ENCODE results near the gene SLC5A4. TPM values are rescaled to one million over a fixed set of nuclear protein-coding genes. Genes with fewer than 3 reads are reported as not detected.
"Not testable (repeated sequence)": the region's sequence is repeated elsewhere in the genome, so short reads cannot be mapped to it uniquely, and the experiment has no call there.

The SLC5A4 gene
- total RNA-seq (2021) (not detected in 2 replicates), Bru-seq, nascent RNA (percentile 5 among the genes with signal in this experiment), BruChase-seq, experiment 1, labeled RNA remaining after a 2-hour chase (percentile 7 among the genes with signal in this experiment), BruChase-seq, experiment 2, labeled RNA remaining after a 6-hour chase (percentile 5 among the genes with signal in this experiment)
- long read RNA-seq, result 0 reads

GRCh38 chr22:32255217-32255616 lies at the start of gene SLC5A4:
Gene SLC5A4, minus strand, starts transcription at chr22:32255347. Its CDS starts 18 bp downstream, at chr22:32255329.
- no peaks in the 10 kb centered on the region for H3K4me1 ChIP-seq (replicated peaks; ENCODE audit: insufficient read depth)
- H3K36me3 ChIP-seq (ENCODE audit: low read depth), result no peaks in the 10 kb centered on the region
- DNase-seq, result no peak
- no peaks in the 10 kb centered on the region for H3F3A ChIP-seq (ENCODE audit: insufficient read depth, low read depth)
- no peaks in the 10 kb centered on the region for H3K9me3 ChIP-seq (ENCODE audit: insufficient read depth, low read depth)
- no peak within 1 kb of the TSS for H3K4me3 ChIP-seq
- no peak within 1 kb of the TSS for H2AFZ ChIP-seq
- H3K27ac ChIP-seq, result no peak within 1 kb of the TSS
- peaks cover 74% of the 10 kb centered on the region for H3K27me3 ChIP-seq (ENCODE audit: insufficient read depth, low read depth)
- H4K20me1 ChIP-seq (ENCODE audit: insufficient read depth), result no peaks in the 10 kb centered on the region
- BruUV-seq (replicated peaks), result no TSS peak
- no peak for TF ChIP-seq EZH2 (IDR thresholded peaks at IDR 0.05; ENCODE audit: low read depth)
- TF ChIP-seq CTCF (conservative IDR thresholded peaks at IDR 0.05), result no peak
- H3K9me2 ChIP-seq (ENCODE audit: insufficient read depth), result no peaks in the 10 kb centered on the region
- intact Hi-C loops (cut with micrococcal nuclease; ENCODE audit: unreplicated experiment), result no loop called here
- no peak within 1 kb of the TSS for H3K4me2 ChIP-seq
- no peaks in the 10 kb centered on the region for H3K79me2 ChIP-seq (ENCODE audit: low read depth)
- POLR2A ChIA-PET (ENCODE audit: unreplicated experiment), result no interaction called here
- CTCF ChIA-PET, result no interaction called here

GRCh38 chr22:32293921-32294320 lies 38.8 kb upstream of the SLC5A4 start:
- H2AFZ ChIP-seq; H3K27ac ChIP-seq; H4K20me1 ChIP-seq (ENCODE audit: insufficient read depth); intact Hi-C loops (cut with micrococcal nuclease; ENCODE audit: unreplicated experiment); H3F3A ChIP-seq (ENCODE audit: insufficient read depth, low read depth); H3K9me2 ChIP-seq (ENCODE audit: insufficient read depth); H3K4me2 ChIP-seq; BruUV-seq (replicated peaks); H3K79me2 ChIP-seq (ENCODE audit: low read depth); H3K9me3 ChIP-seq (ENCODE audit: insufficient read depth, low read depth); POLR2A ChIA-PET (ENCODE audit: unreplicated experiment); CTCF ChIA-PET; H3K36me3 ChIP-seq (ENCODE audit: low read depth); H3K4me1 ChIP-seq (replicated peaks; ENCODE audit: insufficient read depth); DNase-seq; H3K4me3 ChIP-seq: not testable (repeated sequence)
- H3K27me3 ChIP-seq (ENCODE audit: insufficient read depth, low read depth), result peaks cover 23% of the 10 kb centered on the region

- H2AFZ ChIP-seq, result no peak overlapping the region
- no TSS peak for BruUV-seq (replicated peaks)
- no peak for DNase-seq
These were observed 31.2 kb upstream of the SLC5A4 start for GRCh38 chr22:32286290-32286840.

More at GRCh38 chr22:32286290-32286840, 31.2 kb upstream of the SLC5A4 start:
- Histone ChIP-seq H3K4me2 (no peak overlapping the region), H3K9me3 (ENCODE audit: insufficient read depth, low read depth) (no peaks in the 10 kb centered on the region), H3K9me2 (ENCODE audit: insufficient read depth) (no peaks in the 10 kb centered on the region), H3K27ac (no peak overlapping the region), H3K4me1 (replicated peaks; ENCODE audit: insufficient read depth) (no peaks in the 10 kb centered on the region), H3K4me3 (no peak overlapping the region), H3F3A (ENCODE audit: insufficient read depth, low read depth) (no peaks in the 10 kb centered on the region), H3K27me3 (ENCODE audit: insufficient read depth, low read depth) (peaks cover 72% of the 10 kb centered on the region), H4K20me1 (ENCODE audit: insufficient read depth) (no peaks in the 10 kb centered on the region), H3K36me3 (ENCODE audit: low read depth) (no peaks in the 10 kb centered on the region), H3K79me2 (ENCODE audit: low read depth) (no peaks in the 10 kb centered on the region)
- POLR2A ChIA-PET (ENCODE audit: unreplicated experiment), result no interaction called here
- TF ChIP-seq EZH2 (IDR thresholded peaks at IDR 0.05; ENCODE audit: low read depth), result no peak
- TF ChIP-seq CTCF (conservative IDR thresholded peaks at IDR 0.05), result no peak
- intact Hi-C loops (cut with micrococcal nuclease; ENCODE audit: unreplicated experiment), result no loop called here
- CTCF ChIA-PET, result interaction anchor here (0.5 kb wide), 1 partner anchor 927 kb away, joined by 3 read pairs; no protein-coding TSS in a partner anchor
